ENCODE measurements around the gene BORCS8. TPM values are rescaled to one million over a fixed set of nuclear protein-coding genes. Genes with fewer than 3 reads are reported as not detected.

Gene BORCS8
- total and polyA plus RNA-seq, 2 donors (not counting 3 experiments of a cell fraction or from before 2014, with no cell fraction given) = 37.4 to 45.8 TPM

DNA sequence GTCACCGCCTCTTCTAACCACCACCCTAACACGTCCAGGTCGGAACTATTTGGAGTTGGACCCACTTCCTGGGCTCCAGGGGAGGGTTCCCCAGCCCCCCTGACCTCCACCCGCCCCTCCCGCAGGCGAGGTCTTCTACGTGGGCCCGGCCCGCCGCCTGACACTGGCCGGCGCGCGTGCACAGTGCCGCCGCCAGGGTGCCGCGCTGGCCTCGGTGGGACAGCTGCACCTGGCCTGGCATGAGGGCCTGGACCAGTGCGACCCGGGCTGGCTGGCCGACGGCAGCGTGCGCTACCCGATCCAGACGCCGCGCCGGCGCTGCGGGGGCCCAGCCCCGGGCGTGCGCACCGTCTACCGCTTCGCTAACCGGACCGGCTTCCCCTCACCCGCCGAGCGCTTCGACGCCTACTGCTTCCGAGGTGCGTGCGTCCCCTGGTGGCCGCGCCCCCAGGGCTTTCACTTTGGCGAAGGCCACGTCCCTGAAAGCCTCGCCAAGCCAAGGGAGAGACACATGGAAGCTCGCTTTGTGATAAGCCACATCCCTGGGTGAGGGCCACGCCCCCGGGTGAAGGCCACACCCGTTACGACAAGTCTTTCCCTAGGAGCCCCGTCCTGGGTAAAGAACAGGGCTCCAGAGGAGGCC, 33.0 kb upstream of the BORCS8 start:
- peak overlapping the region in 2 of 3 experiments; percentile 14 to 15 for H3K4me3 ChIP-seq (replicated peaks in 1 of 3; ENCODE audit: insufficient read depth in 1 of 3, low read depth in 1 of 3, low read length in 3 of 3)
- peak overlapping the region; percentile 31 for H3K4me2 ChIP-seq (ENCODE audit: insufficient read depth, low read length)
- no peak for FAIRE-seq
- no TSS peak for BruUV-seq (replicated peaks)
- TF ChIP-seq, protein P1, sequence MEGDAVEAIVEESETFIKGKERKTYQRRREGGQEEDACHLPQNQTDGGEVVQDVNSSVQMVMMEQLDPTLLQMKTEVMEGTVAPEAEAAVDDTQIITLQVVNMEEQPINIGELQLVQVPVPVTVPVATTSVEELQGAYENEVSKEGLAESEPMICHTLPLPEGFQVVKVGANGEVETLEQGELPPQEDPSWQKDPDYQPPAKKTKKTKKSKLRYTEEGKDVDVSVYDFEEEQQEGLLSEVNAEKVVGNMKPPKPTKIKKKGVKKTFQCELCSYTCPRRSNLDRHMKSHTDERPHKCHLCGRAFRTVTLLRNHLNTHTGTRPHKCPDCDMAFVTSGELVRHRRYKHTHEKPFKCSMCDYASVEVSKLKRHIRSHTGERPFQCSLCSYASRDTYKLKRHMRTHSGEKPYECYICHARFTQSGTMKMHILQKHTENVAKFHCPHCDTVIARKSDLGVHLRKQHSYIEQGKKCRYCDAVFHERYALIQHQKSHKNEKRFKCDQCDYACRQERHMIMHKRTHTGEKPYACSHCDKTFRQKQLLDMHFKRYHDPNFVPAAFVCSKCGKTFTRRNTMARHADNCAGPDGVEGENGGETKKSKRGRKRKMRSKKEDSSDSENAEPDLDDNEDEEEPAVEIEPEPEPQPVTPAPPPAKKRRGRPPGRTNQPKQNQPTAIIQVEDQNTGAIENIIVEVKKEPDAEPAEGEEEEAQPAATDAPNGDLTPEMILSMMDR (IDR thresholded peaks at IDR 0.05; ENCODE audit: extremely low read depth in 1 of 2, insufficient read depth in 1 of 2, low read depth in 1 of 2, low read length in 2 of 2) = peak; percentile 56 to 67
- TF ChIP-seq GATA2 (IDR thresholded peaks at IDR 0.05; ENCODE audit: insufficient read depth, insufficient read length, low read depth, low read length) (no peak), JUN (IDR thresholded peaks at IDR 0.05; ENCODE audit: borderline replicate concordance, insufficient read depth, insufficient read length, low read depth) (no peak), FOS (IDR thresholded peaks at IDR 0.05; ENCODE audit: borderline replicate concordance, insufficient read depth, low read length) (no peak)
- no peaks in the 10 kb centered on the region for H3K36me3 ChIP-seq (ENCODE audit: control insufficient read depth in 2 of 2, extremely low read depth in 1 of 2, insufficient read depth in 2 of 2, low read length in 2 of 2)
- ChIA-PET CTCF (interaction anchor here (0.6 to 2.2 kb wide), 15 partner anchors 9 to 266 kb away, joined by 3 to 10 read pairs (median 3); partner anchors contain the start of gene NR2C2AP), POLR2A (no interaction called here)
- H3K27me3 ChIP-seq (ENCODE audit: control insufficient read depth in 2 of 2, insufficient read depth in 2 of 2, low read length in 2 of 2) = peaks cover 2% of the 10 kb centered on the region in 2 experiments
- no peaks in the 10 kb centered on the region for H3K4me1 ChIP-seq (ENCODE audit: control insufficient read depth, extremely low read depth, insufficient read depth, low read length)
- H4K20me1 ChIP-seq (replicated peaks; ENCODE audit: control insufficient read depth, extremely low read depth, insufficient read depth, low read length) = no peaks in the 10 kb centered on the region
- no peaks in the 10 kb centered on the region for H3K9me1 ChIP-seq (replicated peaks; ENCODE audit: control insufficient read depth, extremely low read depth, insufficient read depth, low read length)
- H3K79me2 ChIP-seq (ENCODE audit: control insufficient read depth, insufficient read depth, low read length) = no peaks in the 10 kb centered on the region
- peak overlapping the region; percentile 59 for H2AFZ ChIP-seq (ENCODE audit: low read depth, low read length)
- dilution Hi-C loops (cut with MboI; ENCODE audit: extremely low pct_ligation_motif_present, low sequenced_read_pairs) = no loop called here
- peak; percentile 35 for DNase-seq (ENCODE audit: low read depth, low spot score)
- no peak overlapping the region for H3K27ac ChIP-seq (ENCODE audit: insufficient read depth, low read depth, low read length)
- no peaks in the 10 kb centered on the region for H3K9me3 ChIP-seq (replicated peaks; ENCODE audit: control insufficient read depth, insufficient read depth, low read length)
- intact Hi-C loops (cut with micrococcal nuclease) = loop anchor here (1.0 kb wide), 1 partner anchor 79 kb away; no protein-coding TSS in a partner anchor
- H3K9ac ChIP-seq (replicated peaks; ENCODE audit: extremely low read depth, insufficient read depth, low read length) = no peak overlapping the region
